H9 (cell line): Measurements from ENCODE around the gene SIPA1L3. TPM values are rescaled to one million over a fixed set of nuclear protein-coding genes. Genes with fewer than 3 reads are reported as not detected.

Experiments used
- DNase-seq: peaks from one replicate; pipeline ENCODE4 v3.0.0-alpha.2; 2017
- H2AFZ ChIP-seq: one replicate; pipeline ENCODE4 v1.6.1; 2013; ENCODE audit warnings: mild to moderate bottlenecking, low read length, control low read depth, moderate library complexity
- H2AK5ac ChIP-seq: 2 replicates; pipeline ENCODE4 v1.6.1; 2013; ENCODE audit warnings: low read length, control low read depth, mixed read lengths; ENCODE audit not compliant: insufficient read length
- H2BK120ac ChIP-seq: one replicate; pipeline ENCODE4 v1.6.1; 2013; ENCODE audit warnings: low read depth, mild to moderate bottlenecking, low read length, control low read depth, inconsistent platforms; ENCODE audit not compliant: poor library complexity, severe bottlenecking
- H2BK12ac ChIP-seq: 2 replicates; pipeline ENCODE4 v1.6.1; 2013; ENCODE audit warnings: low read length, control low read depth, mixed read lengths, low read depth; ENCODE audit not compliant: insufficient read length
- H2BK15ac ChIP-seq: 2 replicates; pipeline ENCODE4 v1.6.1; 2013; ENCODE audit warnings: low read depth, low read length, control low read depth
- H2BK20ac ChIP-seq: one replicate; pipeline ENCODE4 v1.6.1; 2013; ENCODE audit warnings: low read depth, mild to moderate bottlenecking, low read length, control low read depth, inconsistent platforms; ENCODE audit not compliant: poor library complexity, severe bottlenecking
- H2BK5ac ChIP-seq: 2 replicates; pipeline ENCODE4 v1.6.1; 2013; ENCODE audit warnings: low read length, control low read depth, mixed read lengths; ENCODE audit not compliant: insufficient read length
- H3K14ac ChIP-seq: 2 replicates; pipeline ENCODE4 v1.6.1; 2013; ENCODE audit warnings: low read length, control low read depth; ENCODE audit not compliant: insufficient read depth
- H3K18ac ChIP-seq: 2 replicates; pipeline ENCODE4 v1.6.1; 2013; ENCODE audit warnings: low read depth, mild to moderate bottlenecking, mixed read lengths, low read length, control low read depth; ENCODE audit not compliant: insufficient read length
- H3K23ac ChIP-seq: 2 replicates; pipeline ENCODE4 v1.6.1; 2013; ENCODE audit warnings: low read length, control low read depth, mixed read lengths, low read depth; ENCODE audit not compliant: insufficient read length
- H3K23me2 ChIP-seq: 2 replicates; pipeline ENCODE4 v1.6.1; 2013; ENCODE audit warnings: low read depth, mild to moderate bottlenecking, mixed read lengths, low read length, control low read depth; ENCODE audit not compliant: insufficient read length, poor library complexity, severe bottlenecking
- H3K27ac ChIP-seq: 2 replicates; pipeline ENCODE4 v1.5.1; 2013; ENCODE audit warnings: low read length, control low read depth, mixed read lengths, low read depth; ENCODE audit not compliant: insufficient read length
- H3K27me3 ChIP-seq: 2 replicates; pipeline ENCODE4 v1.6.1; 2013; ENCODE audit warnings: low read length, control low read depth, inconsistent platforms; ENCODE audit not compliant: insufficient read depth
- H3K4ac ChIP-seq: 2 replicates; pipeline ENCODE4 v1.6.1; 2013; ENCODE audit warnings: low read depth, mild to moderate bottlenecking, control low read depth, inconsistent platforms, low read length, moderate library complexity
- H3K4me1 ChIP-seq: 2 replicates; pipeline ENCODE4 v1.6.1; 2013; ENCODE audit warnings: low read length, control low read depth, inconsistent platforms; ENCODE audit not compliant: insufficient read depth
- H3K4me2 ChIP-seq: 2 replicates; pipeline ENCODE4 v1.6.1; 2013; ENCODE audit warnings: low read length, control low read depth, mixed read lengths; ENCODE audit not compliant: insufficient read length, insufficient read depth
- H3K56ac ChIP-seq: 2 replicates; pipeline ENCODE4 v1.6.1; 2013; ENCODE audit warnings: low read depth, mild to moderate bottlenecking, mixed read lengths, low read length, control low read depth; ENCODE audit not compliant: insufficient read length
- H3K79me1 ChIP-seq: 2 replicates; pipeline ENCODE4 v1.6.1; 2013; ENCODE audit warnings: low read depth, mild to moderate bottlenecking, moderate library complexity, low read length, control low read depth, inconsistent platforms; ENCODE audit not compliant: insufficient read depth, poor library complexity, severe bottlenecking
- H3K79me2 ChIP-seq: 2 replicates; pipeline ENCODE4 v1.6.1; 2013; ENCODE audit warnings: low read length, control low read depth, inconsistent platforms; ENCODE audit not compliant: insufficient read depth
- H3K9ac ChIP-seq: 2 replicates; pipeline ENCODE4 v1.6.1; 2013; ENCODE audit warnings: low read length, control low read depth, mixed read lengths; ENCODE audit not compliant: insufficient read length; ENCODE audit errors: extremely low read depth
- H3K9me3 ChIP-seq: one replicate; pipeline ENCODE4 v1.6.1; 2013; ENCODE audit warnings: low read depth, low read length, inconsistent platforms; ENCODE audit not compliant: control insufficient read depth
- H3T11ph ChIP-seq: one replicate; pipeline ENCODE4 v1.6.1; 2013; ENCODE audit warnings: mild to moderate bottlenecking, low read length, control low read depth, inconsistent platforms
- H4K20me1 ChIP-seq: one replicate; pipeline ENCODE4 v1.6.1; 2013; ENCODE audit not compliant: control insufficient read depth, insufficient read length, insufficient read depth
- H4K5ac ChIP-seq: 2 replicates; pipeline ENCODE4 v1.6.1; 2013; ENCODE audit warnings: low read depth, mild to moderate bottlenecking, mixed read lengths, low read length, control low read depth; ENCODE audit not compliant: insufficient read length
- H4K8ac ChIP-seq: replicated peaks from 2 replicates; pipeline ENCODE4 v1.6.1; 2013; ENCODE audit warnings: low read length, control low read depth, mixed read lengths, low read depth; ENCODE audit not compliant: insufficient read length
- H4K91ac ChIP-seq: 2 replicates; pipeline ENCODE4 v1.6.1; 2013; ENCODE audit warnings: low read depth, mild to moderate bottlenecking, moderate library complexity, mixed read lengths, low read length, control low read depth; ENCODE audit not compliant: insufficient read length
- H3K27ac Mint-ChIP-seq, 3 experiments: 2 replicates in 2 of 3; 3 replicates in 1 of 3; pipeline ENCODE4 v1.8.0; 2020 to 2021; ENCODE audit warnings: mixed read lengths in 3 of 3, mild to moderate bottlenecking in 1 of 3, moderate library complexity in 1 of 3
- H3K27me3 Mint-ChIP-seq: 2 replicates; pipeline ENCODE4 v1.8.0; 2021; ENCODE audit warnings: low read depth, mild to moderate bottlenecking, moderate library complexity, mixed read lengths
- H3K36me3 Mint-ChIP-seq, 3 experiments: 2 replicates in 2 of 3; 3 replicates in 1 of 3; pipeline ENCODE4 v1.8.0; 2020 to 2021; ENCODE audit warnings: low read depth in 3 of 3, mixed read lengths in 3 of 3; ENCODE audit not compliant: insufficient read depth in 1 of 3
- H3K4me1 Mint-ChIP-seq, 2 experiments: 2 replicates each; pipeline ENCODE4 v1.8.0; 2020; ENCODE audit warnings: mixed read lengths in 2 of 2
- H3K4me3 Mint-ChIP-seq, 2 experiments: 2 replicates in 1 of 2; 3 replicates in 1 of 2; pipeline ENCODE4 v1.8.0; 2020 to 2021; ENCODE audit warnings: mild to moderate bottlenecking in 2 of 2, mixed read lengths in 2 of 2, moderate library complexity in 1 of 2
- H3K9me3 Mint-ChIP-seq, 2 experiments: 2 replicates in 1 of 2; 3 replicates in 1 of 2; pipeline ENCODE4 v1.8.0; 2020; ENCODE audit warnings: mild to moderate bottlenecking in 2 of 2, mixed read lengths in 2 of 2, moderate library complexity in 1 of 2
- WGBS: extraction: QIAGEN DNeasy Blood & Tissue Kit; methylation state at CpG from one replicate; pipeline ENCODE4 v1.1.7; 2013; ENCODE audit warnings: missing lambda C conversion rate, low lambda C conversion rate, mixed read lengths; ENCODE audit not compliant: insufficient read length; ENCODE audit errors: extremely low coverage; 5-methylcytosine and 5-hydroxymethylcytosine counted together
- total RNA-seq: library from RNA; stranded (reverse); gene quantifications from 2 replicates; pipeline ENCODE4 v1.2.1, GENCODE V29; 2021
- TF ChIP-seq, protein P1 (sequence below): fragments of 200-600 bp; sonication (generic); conservative IDR thresholded peaks from 3 replicates; pipeline ENCODE4 v1.8.0; 2021; ENCODE audit warnings: antibody characterized with exemption, mild to moderate bottlenecking

Gene SIPA1L3
- total RNA-seq, 1 experiment from 2014 or later, result 40.1 TPM

- Histone ChIP-seq H2BK12ac (no peak overlapping the region), H3K9ac (no peak overlapping the region), H3K4ac (no peak overlapping the region), H4K91ac (no peak overlapping the region), H3K56ac (no peak overlapping the region), H3K14ac (no peak overlapping the region), H2AK5ac (no peak overlapping the region), H4K8ac (no peak overlapping the region), H2BK20ac (no peak overlapping the region), H3K4me1 (no peaks in the 10 kb centered on the region), H2BK120ac (no peak overlapping the region), H4K20me1 (no peaks in the 10 kb centered on the region), H3K23me2 (no peaks in the 10 kb centered on the region), H2AFZ (no peak overlapping the region), H3K79me1 (no peaks in the 10 kb centered on the region), H2BK15ac (no peak overlapping the region), H3K9me3 (no peaks in the 10 kb centered on the region), H3K4me2 (no peak overlapping the region), H4K5ac (no peak overlapping the region), H3T11ph (no peak overlapping the region), H3K27me3 (no peaks in the 10 kb centered on the region), H2BK5ac (no peak overlapping the region), H3K23ac (no peak overlapping the region), H3K27ac (no peak overlapping the region), H3K18ac (no peak overlapping the region), H3K79me2 (no peaks in the 10 kb centered on the region)
- DNase-seq, result no peak
- Mint-ChIP-seq H3K9me3 (no peaks in the 10 kb centered on the region; a peak in 2 of 5 replicates), H3K4me1 (peaks cover 5 to 21% of the 10 kb centered on the region in 2 experiments), H3K27me3 (no peaks in the 10 kb centered on the region), H3K4me3 (no peak overlapping the region), H3K36me3 (peaks cover 13 to 33% (median 21%) of the 10 kb centered on the region in 3 experiments), H3K27ac (no peak overlapping the region)
- WGBS, result no CpG with 5 or more reads among the region's 3 CpGs
- TF ChIP-seq, protein P1, sequence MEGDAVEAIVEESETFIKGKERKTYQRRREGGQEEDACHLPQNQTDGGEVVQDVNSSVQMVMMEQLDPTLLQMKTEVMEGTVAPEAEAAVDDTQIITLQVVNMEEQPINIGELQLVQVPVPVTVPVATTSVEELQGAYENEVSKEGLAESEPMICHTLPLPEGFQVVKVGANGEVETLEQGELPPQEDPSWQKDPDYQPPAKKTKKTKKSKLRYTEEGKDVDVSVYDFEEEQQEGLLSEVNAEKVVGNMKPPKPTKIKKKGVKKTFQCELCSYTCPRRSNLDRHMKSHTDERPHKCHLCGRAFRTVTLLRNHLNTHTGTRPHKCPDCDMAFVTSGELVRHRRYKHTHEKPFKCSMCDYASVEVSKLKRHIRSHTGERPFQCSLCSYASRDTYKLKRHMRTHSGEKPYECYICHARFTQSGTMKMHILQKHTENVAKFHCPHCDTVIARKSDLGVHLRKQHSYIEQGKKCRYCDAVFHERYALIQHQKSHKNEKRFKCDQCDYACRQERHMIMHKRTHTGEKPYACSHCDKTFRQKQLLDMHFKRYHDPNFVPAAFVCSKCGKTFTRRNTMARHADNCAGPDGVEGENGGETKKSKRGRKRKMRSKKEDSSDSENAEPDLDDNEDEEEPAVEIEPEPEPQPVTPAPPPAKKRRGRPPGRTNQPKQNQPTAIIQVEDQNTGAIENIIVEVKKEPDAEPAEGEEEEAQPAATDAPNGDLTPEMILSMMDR, result no peak
These were observed 311.2 kb downstream of the SIPA1L3 start for GRCh38 chr19:38218204-38218603.
